ENCODE results near the gene CNTN1.

CNTN1 gene

GRCh38 chr12:41013881-41014642, 321.8 kb downstream of the CNTN1 start:
- DNase-seq (ENCODE audit: insufficient read length, low spot score) (no peak), FAIRE-seq (no peak)
- TF ChIP-seq CTCF (IDR thresholded peaks at IDR 0.05; ENCODE audit: insufficient read depth, missing control alignments) = no peak

- DNase-seq (ENCODE audit: insufficient read length, low spot score) (no peak), FAIRE-seq (no peak)
- no peak for TF ChIP-seq CTCF (IDR thresholded peaks at IDR 0.05; ENCODE audit: insufficient read depth, missing control alignments)
Observed at GRCh38 chr12:41014643-41015020, 322.4 kb downstream of the CNTN1 start.

DNA sequence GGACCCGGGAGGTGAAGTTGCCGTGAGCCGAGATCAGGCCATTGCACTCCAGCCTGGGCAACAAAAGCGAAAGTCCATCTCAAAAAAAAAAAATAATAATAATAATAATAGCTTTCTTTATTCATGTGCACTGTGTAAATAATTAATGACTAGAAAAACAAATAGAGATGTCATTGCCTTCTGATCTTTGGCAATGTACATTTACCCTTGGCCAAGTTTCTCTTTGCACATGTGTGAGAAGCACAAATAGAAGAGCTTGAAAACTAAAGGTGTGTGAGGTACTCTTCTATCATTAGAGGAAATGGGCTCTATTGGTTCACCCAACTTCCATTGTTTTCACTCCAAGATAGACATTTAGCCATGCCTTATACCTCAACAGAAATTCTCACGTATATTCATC, 325.8 kb downstream of the CNTN1 start:
- no peak for DNase-seq (ENCODE audit: insufficient read length, low spot score)
- FAIRE-seq = no peak
- TF ChIP-seq CTCF (IDR thresholded peaks at IDR 0.05; ENCODE audit: insufficient read depth, missing control alignments) = no peak

DNA sequence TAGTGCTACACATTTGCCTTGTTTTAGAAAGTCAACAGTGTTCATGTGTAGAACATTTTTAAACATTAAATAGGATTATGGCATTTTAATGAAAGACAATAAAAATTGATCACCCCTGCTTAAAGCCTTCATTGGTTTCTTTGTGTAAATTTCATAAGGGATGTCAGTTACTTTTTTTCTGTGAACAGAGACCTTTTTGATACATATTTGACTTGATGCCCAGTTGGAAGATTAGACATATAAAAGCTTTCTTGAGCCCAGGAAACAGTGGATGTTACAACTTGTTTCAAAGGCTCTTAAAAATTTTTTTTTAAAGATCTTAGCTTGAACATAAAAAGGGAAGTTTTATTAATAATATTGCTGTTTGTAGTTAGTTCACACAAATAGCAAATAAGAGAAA, 327.2 kb downstream of the CNTN1 start:
- no peak for FAIRE-seq
- DNase-seq (ENCODE audit: insufficient read length, low spot score) = no peak

GRCh38 chr12:41023836-41024235, 331.6 kb downstream of the CNTN1 start:
- TF ChIP-seq CTCF (IDR thresholded peaks at IDR 0.05; ENCODE audit: insufficient read depth, missing control alignments) = no peak
- FAIRE-seq = no peak
- no peak for DNase-seq (ENCODE audit: insufficient read length, low spot score)

More for the DNA sequence above, 327.2 kb downstream of the CNTN1 start:
- no peak for TF ChIP-seq CTCF (IDR thresholded peaks at IDR 0.05; ENCODE audit: insufficient read depth, missing control alignments)

- no peak for FAIRE-seq
- TF ChIP-seq CTCF (IDR thresholded peaks at IDR 0.05; ENCODE audit: insufficient read depth, missing control alignments) = no peak
Observed at GRCh38 chr12:41026151-41026550, 333.9 kb downstream of the CNTN1 start.

DNA sequence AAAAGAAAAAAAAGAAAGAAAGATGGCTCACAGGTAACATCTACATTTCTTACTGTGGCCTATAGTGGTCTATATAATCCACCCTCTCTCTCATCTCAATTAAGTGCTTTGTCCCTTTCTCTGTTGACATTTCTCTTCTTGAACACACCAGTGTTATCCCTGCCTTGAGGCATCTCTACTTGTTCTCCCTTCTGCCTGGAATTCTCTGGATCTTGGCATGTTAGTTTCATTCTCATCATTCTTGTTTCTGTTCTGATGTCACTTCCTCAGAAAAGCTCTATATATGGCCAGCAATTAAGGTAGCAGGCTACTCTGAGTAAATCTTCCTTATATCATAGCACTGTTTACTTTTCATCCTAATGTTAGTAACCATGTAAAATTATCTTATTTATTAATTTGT, 340.1 kb downstream of the CNTN1 start:
- FAIRE-seq (no peak), DNase-seq (ENCODE audit: insufficient read length, low spot score) (no peak)
- TF ChIP-seq CTCF (IDR thresholded peaks at IDR 0.05; ENCODE audit: insufficient read depth, missing control alignments) = no peak

More at GRCh38 chr12:41026151-41026550, 333.9 kb downstream of the CNTN1 start:
- DNase-seq (ENCODE audit: insufficient read length, low spot score) = no peak

All from D721Med (cell line).